ENCODE data around the gene DBH.

The DBH gene

DNA sequence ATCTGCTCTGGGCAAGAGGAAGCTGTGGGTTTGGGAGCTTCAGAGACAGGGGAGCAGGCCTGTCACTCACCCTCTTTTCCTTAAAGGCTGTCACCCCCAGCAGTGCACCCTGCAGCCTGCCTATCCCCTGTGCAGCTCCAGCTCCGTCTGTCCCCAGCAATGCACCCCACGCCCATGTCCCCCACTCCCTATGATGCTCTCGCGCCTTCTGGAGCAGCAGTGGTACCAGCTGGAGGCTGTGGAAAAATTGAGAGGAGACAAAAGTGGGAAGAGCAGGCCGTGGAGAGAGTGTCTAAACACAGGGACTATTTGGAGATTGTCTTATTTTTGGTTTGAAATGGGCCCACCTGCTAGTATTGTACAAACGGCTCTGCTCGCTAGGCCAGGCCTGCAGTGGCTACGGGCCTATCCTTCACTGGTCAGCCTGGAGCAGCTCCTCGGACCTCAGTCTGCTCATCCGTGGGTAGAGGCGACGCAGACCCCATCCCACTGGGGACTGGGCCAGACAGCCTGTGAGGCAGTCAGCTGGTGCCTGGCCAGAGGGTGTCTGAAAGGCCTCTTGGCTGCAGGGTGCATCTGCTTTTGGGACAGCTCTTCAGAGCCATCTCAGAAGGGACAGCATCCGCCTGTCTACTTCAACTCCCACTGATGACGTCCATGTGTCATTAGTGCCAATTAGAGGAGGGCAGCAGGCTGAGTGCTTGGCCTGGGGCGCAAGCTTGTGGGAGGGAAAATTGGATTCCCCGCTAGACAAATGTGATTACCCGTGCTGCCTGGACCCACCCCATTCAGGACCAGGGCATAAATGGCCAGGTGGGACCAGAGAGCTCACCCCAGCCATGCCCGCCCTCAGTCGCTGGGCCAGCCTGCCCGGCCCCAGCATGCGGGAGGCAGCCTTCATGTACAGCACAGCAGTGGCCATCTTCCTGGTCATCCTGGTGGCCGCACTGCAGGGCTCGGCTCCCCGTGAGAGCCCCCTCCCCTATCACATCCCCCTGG lies at the start of gene DBH:
TSS of gene DBH (plus strand) at position 831 of the 999 bp plus-strand sequence. CDS start at position 840, 9 bp downstream.
- no peak for DNase-seq (ENCODE audit: low read depth)
- TF ChIP-seq, protein P1, sequence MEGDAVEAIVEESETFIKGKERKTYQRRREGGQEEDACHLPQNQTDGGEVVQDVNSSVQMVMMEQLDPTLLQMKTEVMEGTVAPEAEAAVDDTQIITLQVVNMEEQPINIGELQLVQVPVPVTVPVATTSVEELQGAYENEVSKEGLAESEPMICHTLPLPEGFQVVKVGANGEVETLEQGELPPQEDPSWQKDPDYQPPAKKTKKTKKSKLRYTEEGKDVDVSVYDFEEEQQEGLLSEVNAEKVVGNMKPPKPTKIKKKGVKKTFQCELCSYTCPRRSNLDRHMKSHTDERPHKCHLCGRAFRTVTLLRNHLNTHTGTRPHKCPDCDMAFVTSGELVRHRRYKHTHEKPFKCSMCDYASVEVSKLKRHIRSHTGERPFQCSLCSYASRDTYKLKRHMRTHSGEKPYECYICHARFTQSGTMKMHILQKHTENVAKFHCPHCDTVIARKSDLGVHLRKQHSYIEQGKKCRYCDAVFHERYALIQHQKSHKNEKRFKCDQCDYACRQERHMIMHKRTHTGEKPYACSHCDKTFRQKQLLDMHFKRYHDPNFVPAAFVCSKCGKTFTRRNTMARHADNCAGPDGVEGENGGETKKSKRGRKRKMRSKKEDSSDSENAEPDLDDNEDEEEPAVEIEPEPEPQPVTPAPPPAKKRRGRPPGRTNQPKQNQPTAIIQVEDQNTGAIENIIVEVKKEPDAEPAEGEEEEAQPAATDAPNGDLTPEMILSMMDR (IDR thresholded peaks at IDR 0.05; ENCODE audit: insufficient read depth, low read depth, low read length, missing control alignments), result no peak
- no peak within 1 kb of the TSS for H3K4me3 ChIP-seq (ENCODE audit: low read depth, low read length)

DNA sequence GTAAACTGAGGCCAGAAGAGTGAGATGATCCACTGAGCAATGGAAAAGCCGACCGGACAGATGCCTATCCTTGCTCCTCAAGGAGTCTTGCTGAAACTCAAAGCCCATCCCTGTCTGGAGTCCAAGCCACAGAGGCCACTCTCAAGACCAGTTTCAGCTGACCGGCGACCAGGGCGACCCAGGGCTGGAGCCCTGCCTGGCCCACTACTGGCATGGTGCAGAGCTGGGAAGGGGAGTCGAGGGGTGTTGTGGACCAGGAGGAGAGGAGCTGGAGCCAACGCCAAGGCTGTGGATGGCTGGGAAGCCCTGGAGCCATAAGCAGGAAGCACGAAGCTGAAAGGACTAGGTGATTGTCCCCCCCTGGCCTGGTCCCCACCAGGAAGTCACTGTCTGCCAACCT lies 49.1 kb upstream of the DBH start:
- TF ChIP-seq, protein P1 (IDR thresholded peaks at IDR 0.05; ENCODE audit: insufficient read depth, low read depth, low read length, missing control alignments), result no peak
- no peak for DNase-seq (ENCODE audit: low read depth)
- H3K4me3 ChIP-seq (ENCODE audit: low read depth, low read length), result no peak overlapping the region

DNA sequence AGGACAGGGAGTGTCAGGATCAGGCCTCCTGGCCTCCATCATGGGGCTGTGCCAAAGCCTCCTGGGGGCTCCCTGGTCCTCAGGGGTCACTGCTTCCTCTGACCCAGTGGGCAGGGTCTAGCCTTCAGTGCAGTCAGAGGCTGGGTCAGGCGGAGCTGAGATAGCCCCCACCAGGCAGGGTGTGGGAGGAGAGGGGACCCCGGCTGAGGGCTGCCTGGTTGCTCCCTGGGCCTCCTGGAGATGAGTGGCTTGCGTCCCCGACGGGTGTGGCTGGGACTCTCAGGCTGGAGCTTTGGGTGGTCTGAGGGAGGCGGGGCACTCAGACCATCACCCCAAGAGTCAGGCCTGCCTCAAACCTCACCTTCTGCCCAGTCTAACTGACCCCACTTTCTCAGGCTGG lies 48.7 kb upstream of the DBH start:
- H3K4me3 ChIP-seq (ENCODE audit: low read depth, low read length), result no peak overlapping the region
- DNase-seq (ENCODE audit: low read depth), result no peak
- TF ChIP-seq, protein P1 (IDR thresholded peaks at IDR 0.05; ENCODE audit: insufficient read depth, low read depth, low read length, missing control alignments), result no peak

DNA sequence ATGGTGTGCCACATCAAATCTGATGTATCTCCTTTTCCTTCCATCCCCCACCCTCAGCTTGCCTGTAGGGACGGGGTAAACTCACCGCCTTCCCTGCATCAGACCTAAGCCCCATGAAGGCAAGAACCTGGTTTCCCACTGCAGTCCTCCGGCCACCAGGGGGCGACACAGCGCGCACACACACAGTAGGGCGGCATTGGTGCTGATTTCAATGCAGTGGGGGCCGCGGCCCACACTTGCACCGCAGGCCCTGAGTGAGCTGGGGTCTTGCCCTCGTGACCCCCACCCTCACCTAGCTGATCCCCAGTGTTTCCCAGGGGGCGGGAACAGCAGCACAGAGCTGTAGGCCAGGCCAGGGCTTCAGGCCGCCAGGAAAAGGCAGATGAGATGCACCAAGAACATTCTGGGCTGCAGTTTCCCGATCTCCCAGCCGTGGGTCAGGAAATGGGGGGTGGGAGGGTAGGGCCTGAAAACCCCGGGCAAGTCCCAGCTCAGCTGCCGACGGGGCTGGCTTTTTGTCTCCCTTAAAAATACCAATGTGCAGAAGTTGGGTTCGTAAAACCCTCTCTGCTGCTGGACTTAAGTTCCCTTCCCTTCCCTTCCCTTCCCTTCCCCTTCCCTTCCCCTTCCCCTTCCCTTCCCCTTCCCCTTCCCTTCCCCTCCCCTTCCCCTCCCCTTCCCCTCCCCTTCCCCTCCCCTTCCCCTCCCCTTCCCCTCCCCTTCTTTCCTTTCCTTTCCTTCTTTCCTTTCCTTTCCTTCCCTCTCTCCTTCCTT lies 46.5 kb upstream of the DBH start:
- TF ChIP-seq, protein P1 (IDR thresholded peaks at IDR 0.05; ENCODE audit: insufficient read depth, low read depth, low read length, missing control alignments), result peak; percentile 60
- no peak overlapping the region for H3K4me3 ChIP-seq (ENCODE audit: low read depth, low read length)
- peak; percentile 12 for DNase-seq (ENCODE audit: low read depth)

DNA sequence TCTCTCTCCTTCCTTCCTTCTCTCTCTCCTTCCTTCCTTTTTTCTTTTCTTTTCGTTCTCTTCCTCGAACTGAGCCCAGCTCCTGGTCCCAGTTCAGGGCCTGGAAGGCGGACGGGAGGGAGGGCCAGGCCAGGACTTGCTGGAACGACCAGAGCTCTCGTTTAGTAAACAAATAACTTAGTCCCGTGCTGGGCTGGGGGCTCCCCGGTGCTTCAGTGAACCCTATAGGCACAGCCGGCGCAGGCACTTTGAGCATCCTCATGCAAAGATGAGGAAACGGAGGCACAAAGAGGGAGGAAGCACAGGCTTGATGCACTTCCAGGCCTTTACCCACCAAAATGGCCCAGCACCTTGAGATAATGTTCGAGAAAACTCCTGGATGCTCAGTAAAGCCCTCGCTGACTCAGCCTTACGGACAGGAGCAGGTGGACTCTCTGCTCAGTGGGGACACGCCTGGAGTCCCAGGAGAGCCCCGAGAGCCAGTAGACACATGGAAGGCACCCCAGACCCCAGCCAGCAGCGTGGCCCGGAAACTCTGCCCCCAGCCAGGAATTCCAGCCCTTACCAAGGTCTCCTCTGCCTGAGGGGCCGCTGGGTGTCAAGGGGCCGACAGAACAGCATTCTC lies 45.8 kb upstream of the DBH start:
- TF ChIP-seq, protein P1 (IDR thresholded peaks at IDR 0.05; ENCODE audit: insufficient read depth, low read depth, low read length, missing control alignments), result no peak
- no peak for DNase-seq (ENCODE audit: low read depth)
- H3K4me3 ChIP-seq (ENCODE audit: low read depth, low read length), result no peak overlapping the region

DNA sequence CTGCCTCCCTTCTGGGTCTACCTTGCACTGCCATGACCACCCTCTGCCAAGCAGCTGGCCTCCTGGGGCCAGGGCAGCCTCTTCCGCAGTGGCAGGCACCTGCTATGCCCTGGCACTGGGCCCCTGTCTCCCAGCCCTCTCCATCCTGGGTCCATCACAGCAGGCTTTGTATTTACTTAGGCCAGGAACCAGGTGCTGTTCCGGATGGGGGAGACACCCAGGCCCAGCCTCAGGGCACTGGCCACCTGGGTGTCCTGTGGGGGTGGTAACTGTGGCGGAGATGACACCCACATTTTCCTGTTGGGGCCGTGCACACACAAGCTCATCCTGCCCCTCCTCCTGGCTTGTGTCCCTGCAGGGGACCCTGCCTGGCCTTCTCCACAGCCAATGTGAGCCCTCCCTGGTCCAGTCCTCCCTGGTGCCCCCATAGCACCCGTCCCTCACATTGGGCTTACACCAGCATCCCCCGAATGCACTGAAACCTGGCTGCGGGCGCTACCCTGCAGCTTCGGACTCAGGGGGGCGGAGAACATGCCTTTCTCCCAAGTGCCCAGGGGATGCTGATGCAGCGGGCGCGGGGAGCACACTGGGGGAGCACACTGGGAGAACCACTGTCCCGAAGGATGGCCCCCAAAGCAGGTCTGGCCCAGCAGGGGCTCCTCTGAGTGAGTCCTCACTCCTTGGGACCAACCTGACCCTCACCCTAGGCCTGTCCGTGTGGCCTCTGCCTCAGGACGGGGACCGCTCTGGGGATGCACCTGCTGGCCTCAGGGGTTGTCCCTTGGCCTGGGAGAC lies 44.9 kb upstream of the DBH start:
- H3K4me3 ChIP-seq (ENCODE audit: low read depth, low read length), result no peak overlapping the region
- TF ChIP-seq, protein P1 (IDR thresholded peaks at IDR 0.05; ENCODE audit: insufficient read depth, low read depth, low read length, missing control alignments), result no peak

More for the DNA sequence above, 44.9 kb upstream of the DBH start:
- no peak for DNase-seq (ENCODE audit: low read depth)

Measured in GM12865 (cell line).